Peyer's patch (tissue), 4 donors: ENCODE results near the gene FAAP24.

Experiments
- POLR2A ChIP-seq, 2 donors: fragments of 450-650 bp; IDR thresholded peaks; one replicate each; pipeline ENCODE4 v1.5.1; 2017; ENCODE audit warnings: antibody characterized with exemption in 2 of 2, mild to moderate bottlenecking in 2 of 2, moderate library complexity in 2 of 2
- TF ChIP-seq, protein P1 (sequence below), 6 experiments: fragments of 450-650 bp in 4 of 6; fragments of 200-600 bp in 2 of 6; sonication (generic) in 1 of 6; IDR thresholded peaks; one replicate each; pipeline ENCODE4 v1.5.1; 2017 to 2019; ENCODE audit warnings: antibody characterized with exemption in 6 of 6, mild to moderate bottlenecking in 3 of 6, moderate library complexity in 1 of 6

- TF ChIP-seq, protein P1, sequence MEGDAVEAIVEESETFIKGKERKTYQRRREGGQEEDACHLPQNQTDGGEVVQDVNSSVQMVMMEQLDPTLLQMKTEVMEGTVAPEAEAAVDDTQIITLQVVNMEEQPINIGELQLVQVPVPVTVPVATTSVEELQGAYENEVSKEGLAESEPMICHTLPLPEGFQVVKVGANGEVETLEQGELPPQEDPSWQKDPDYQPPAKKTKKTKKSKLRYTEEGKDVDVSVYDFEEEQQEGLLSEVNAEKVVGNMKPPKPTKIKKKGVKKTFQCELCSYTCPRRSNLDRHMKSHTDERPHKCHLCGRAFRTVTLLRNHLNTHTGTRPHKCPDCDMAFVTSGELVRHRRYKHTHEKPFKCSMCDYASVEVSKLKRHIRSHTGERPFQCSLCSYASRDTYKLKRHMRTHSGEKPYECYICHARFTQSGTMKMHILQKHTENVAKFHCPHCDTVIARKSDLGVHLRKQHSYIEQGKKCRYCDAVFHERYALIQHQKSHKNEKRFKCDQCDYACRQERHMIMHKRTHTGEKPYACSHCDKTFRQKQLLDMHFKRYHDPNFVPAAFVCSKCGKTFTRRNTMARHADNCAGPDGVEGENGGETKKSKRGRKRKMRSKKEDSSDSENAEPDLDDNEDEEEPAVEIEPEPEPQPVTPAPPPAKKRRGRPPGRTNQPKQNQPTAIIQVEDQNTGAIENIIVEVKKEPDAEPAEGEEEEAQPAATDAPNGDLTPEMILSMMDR (IDR thresholded peaks at IDR 0.05): no peak
- TF ChIP-seq POLR2A (IDR thresholded peaks at IDR 0.05): no peak
Observed at GRCh38 chr19:32924200-32924599, 47.8 kb upstream of the FAAP24 start.
